GM19397 (cell line): Measurements from ENCODE around the gene MYO7B.

Experiments used
- ATAC-seq: cut with Tn5 transposase; IDR thresholded peaks from one replicate; pipeline ENCODE4 v1.9.1; 2021; ENCODE audit warnings: mild to moderate bottlenecking, moderate library complexity; ENCODE audit not compliant: unreplicated experiment

Gene MYO7B

GRCh38 chr2:127572841-127573240 lies 37.4 kb downstream of the MYO7B start:
- no peak for ATAC-seq

GRCh38 chr2:127573298-127573697 lies 37.8 kb downstream of the MYO7B start:
- ATAC-seq: no peak

- ATAC-seq: no peak
These were observed 38.3 kb downstream of the MYO7B start for GRCh38 chr2:127573771-127574170.

GRCh38 chr2:127574656-127575055 lies 39.2 kb downstream of the MYO7B start:
- no peak for ATAC-seq

GRCh38 chr2:127575185-127575765 lies 39.8 kb downstream of the MYO7B start:
- no peak for ATAC-seq

GRCh38 chr2:127575941-127576432 lies 40.5 kb downstream of the MYO7B start:
- ATAC-seq: no peak

GRCh38 chr2:127576433-127577207 lies 41.1 kb downstream of the MYO7B start:
- ATAC-seq: no peak

- no peak for ATAC-seq
These were observed 41.7 kb downstream of the MYO7B start for GRCh38 chr2:127577208-127577475.

- no peak for ATAC-seq
These were observed 42.0 kb downstream of the MYO7B start for GRCh38 chr2:127577503-127577902.

GRCh38 chr2:127577973-127578372 lies 42.5 kb downstream of the MYO7B start:
- no peak for ATAC-seq

- ATAC-seq: no peak
These were observed 42.9 kb downstream of the MYO7B start for GRCh38 chr2:127578411-127578810.

- no peak for ATAC-seq
These were observed 43.7 kb downstream of the MYO7B start for GRCh38 chr2:127579231-127579630.

- no peak for ATAC-seq
These were observed 44.9 kb downstream of the MYO7B start for GRCh38 chr2:127580167-127581049.

- ATAC-seq: no peak
These were observed 45.5 kb downstream of the MYO7B start for GRCh38 chr2:127581050-127581345.

GRCh38 chr2:127581516-127582490 lies 46.3 kb downstream of the MYO7B start:
- ATAC-seq: no peak

- ATAC-seq: no peak
These were observed 47.7 kb downstream of the MYO7B start for GRCh38 chr2:127582863-127583861.

- no peak for ATAC-seq
These were observed 48.6 kb downstream of the MYO7B start for GRCh38 chr2:127584047-127584446.

GRCh38 chr2:127584516-127585033 lies 49.1 kb downstream of the MYO7B start:
- ATAC-seq: no peak

GRCh38 chr2:127585270-127585807 lies 49.9 kb downstream of the MYO7B start:
- no peak for ATAC-seq
